Occipital lobe (tissue), 3 donors: ENCODE data around the gene ZG16B. TPM values are rescaled to one million over a fixed set of nuclear protein-coding genes. Genes with fewer than 3 reads are reported as not detected.

Experiments
- DNase-seq: peaks from one replicate; lab custom pipeline; 2025; lab: John Stamatoyannopoulos, UW
- small RNA-seq: library from RNA; depleted of rRNA; stranded (forward); fragments of <200 nt; gene quantifications from one replicate; pipeline ENCODE3, GENCODE V24; 2014
- total RNA-seq: library from RNA; depleted of rRNA; stranded (reverse); fragments of >200 nt; gene quantifications from one replicate; pipeline ENCODE4 v1.2.3, GENCODE V29; 2014

The ZG16B gene
- total RNA-seq, 1 donor from 2014 or later = 0.47 TPM

DNA sequence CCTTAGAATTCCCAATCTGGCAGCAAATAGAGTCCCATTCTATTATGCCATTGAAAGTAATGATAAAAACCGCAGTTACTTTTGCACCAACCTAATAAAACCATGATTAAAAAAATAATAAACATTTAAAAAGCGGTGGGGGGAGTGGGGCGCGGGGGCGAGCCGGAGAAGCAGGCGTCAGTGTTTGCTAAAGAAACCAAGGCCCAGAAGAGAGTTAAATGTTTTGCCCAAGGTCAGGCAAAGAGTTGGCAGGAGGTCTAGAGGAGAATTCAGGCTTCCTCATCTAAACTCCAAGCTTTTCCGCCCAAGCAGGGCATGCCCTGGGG is 37.5 kb downstream of the ZG16B start:
- no peak for DNase-seq

DNA sequence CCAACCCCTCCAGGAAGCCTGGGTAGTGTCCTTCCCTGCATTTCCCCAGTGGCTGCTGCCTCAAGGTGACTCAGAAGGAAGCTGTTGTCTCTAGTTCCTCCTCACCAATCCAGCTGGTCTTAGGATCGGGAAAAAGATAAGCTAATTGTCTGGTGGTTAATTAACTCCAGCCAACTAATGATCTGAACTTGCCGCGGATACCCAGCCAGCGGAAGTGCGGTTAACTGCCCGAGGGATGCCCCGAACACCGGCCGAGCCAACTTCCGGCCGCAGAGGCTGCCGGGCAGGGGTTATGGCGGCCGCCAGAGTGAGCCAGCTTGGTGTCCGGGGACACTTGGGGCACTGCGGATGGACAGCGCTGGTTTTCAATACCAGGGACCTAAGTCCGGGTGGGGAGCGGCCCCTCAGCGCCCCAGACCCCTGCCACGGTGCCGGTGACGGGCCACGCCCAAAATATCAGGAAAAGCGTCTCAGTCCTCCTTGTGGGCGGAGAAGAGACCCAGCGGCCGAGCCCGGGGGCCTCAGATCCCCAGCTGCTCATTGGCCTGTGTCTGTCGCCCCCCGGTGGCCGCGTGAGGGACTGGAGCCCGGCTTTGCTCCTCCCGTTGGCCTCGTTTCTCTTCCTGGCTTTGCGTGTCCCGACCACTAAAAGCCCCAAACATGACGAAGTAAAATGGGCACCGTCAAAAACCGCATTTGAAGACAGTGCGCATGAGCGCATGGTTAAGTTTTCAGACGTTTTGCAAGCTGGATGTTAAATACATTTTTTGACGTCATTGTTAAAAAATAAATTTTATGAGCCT is 38.1 kb downstream of the ZG16B start:
- DNase-seq = peak; percentile 93

DNA sequence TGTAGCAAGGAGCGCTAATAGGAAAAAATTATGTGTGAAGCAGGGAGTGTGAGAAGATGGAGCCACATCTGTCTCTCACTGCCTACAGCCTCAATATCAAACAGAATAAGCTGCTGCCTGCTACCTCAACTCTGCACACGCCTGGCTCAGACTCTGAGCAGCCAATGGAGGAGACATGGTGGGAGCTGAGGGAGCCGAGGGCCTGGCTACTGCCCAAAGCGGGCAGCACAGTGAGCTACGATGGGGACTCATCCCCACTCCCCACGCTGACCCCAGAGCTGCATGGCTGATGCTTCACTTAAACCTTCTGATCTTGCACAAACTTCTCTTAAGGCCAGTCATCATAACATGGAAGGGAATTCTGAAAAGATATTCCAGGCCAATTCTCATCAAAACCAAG is 41.8 kb downstream of the ZG16B start:
- no peak for DNase-seq

DNA sequence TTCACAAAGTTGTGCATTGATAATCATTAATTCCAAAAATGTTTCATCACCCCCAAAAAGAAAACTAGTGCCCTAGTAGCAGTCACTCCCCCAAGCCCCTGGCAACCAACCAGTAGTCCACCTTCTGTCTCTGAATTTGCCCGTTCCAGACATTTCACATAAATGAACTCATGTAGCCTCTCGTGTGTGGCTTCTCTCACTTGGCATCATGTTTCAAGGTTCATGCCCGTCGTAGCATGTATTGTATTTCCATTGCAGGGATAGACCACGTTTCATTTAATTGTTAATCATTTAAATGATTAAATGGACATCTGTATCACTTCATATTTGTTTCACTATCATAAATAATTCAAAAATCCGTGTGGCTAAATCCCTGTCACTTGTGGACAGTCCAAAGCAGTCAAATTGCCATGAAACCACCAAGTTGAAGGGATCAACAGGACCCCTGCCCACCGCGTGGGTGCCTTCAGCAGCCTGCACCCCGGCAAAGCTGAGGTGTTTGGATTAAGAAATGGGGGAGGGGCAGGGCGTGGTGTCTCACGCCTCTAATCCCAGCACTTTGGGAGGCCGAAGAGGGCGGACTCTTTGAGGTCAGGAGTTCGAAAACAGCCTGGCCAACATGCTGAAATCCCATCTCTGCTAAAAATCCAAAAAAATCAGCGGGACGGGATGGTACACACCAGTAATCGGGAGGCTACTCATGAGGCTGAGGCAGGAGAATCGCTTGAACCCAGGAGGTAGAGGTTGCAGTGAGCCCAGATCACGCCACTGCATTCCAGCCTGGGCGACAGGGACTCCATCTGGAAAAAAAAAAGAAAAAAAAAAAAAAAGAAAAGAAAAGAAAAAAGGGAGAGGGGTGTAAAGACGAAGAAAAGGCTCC is 44.2 kb downstream of the ZG16B start:
- no peak for DNase-seq

GRCh38 chr16:2874912-2875362 is 44.8 kb downstream of the ZG16B start:
- peak; percentile 35 for DNase-seq

DNA sequence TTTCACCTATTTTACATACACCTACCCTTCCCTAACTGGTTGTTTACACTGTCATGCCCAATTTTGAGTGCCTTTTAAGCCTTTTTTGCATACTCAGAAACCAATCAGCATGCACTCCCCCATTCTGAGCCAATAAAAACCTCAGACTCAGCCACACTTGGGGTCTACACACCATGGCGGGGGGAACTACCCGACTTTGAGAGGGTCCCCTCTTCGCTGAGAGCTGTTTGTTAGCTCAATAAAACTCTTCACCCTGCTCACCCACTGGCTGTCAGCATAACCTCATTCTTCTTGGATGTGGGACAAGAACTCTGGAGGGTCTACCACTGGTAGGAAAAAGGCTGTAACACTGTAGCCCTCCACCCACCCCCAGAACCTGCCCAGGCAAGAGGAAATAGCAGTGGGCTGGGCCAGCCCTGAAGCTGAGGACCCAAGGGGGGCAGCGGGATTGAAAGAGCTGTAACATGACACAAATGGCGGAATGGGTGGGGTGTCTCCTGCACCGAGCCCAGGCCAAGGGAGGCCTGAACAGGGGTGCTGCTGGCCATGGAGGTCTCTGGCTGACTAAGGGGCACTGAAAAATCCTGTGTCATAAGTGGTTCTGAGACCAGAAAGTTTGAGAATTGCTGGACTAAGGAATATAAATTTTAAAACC is 49.9 kb downstream of the ZG16B start:
- DNase-seq = no peak

Small RNA genes lying within 50 kb of the gene (small RNA-seq; reads per million reads assigned to genes)
- gene SNORA3C = not detected

Other genes with a start within 250 kb of the ZG16B start
- gene KCTD5, start 147.8 kb upstream of the ZG16B start, total RNA-seq = 20.9 TPM
- 1.6 TPM for gene PRSS27, start 110.1 kb upstream of the ZG16B start, total RNA-seq
- 41.0 TPM for gene SRRM2, start 77.7 kb upstream of the ZG16B start, total RNA-seq
- 84.1 TPM for gene ELOB, start 53.0 kb upstream of the ZG16B start, total RNA-seq
- gene PRSS33, start 42.7 kb upstream of the ZG16B start, total RNA-seq = not detected
- gene PRSS41, start 31.8 kb upstream of the ZG16B start, total RNA-seq = not detected
- not detected for gene PRSS21, start 13.1 kb upstream of the ZG16B start, total RNA-seq
- not detected for gene PRSS22, start 27.9 kb downstream of the ZG16B start, total RNA-seq
- 43.8 TPM for gene FLYWCH2, start 52.9 kb downstream of the ZG16B start, total RNA-seq
- gene FLYWCH1, start 81.6 kb downstream of the ZG16B start, total RNA-seq = 20.7 TPM
- not detected for gene KREMEN2, start 134.0 kb downstream of the ZG16B start, total RNA-seq
- 19.7 TPM for gene PAQR4, start 139.0 kb downstream of the ZG16B start, total RNA-seq
- 3.0 TPM for gene PKMYT1, start 150.1 kb downstream of the ZG16B start, total RNA-seq
- not detected for gene CLDN9, start 182.6 kb downstream of the ZG16B start, total RNA-seq
- gene CLDN6, start 187.9 kb downstream of the ZG16B start, total RNA-seq = not detected
- gene TNFRSF12A, start 190.1 kb downstream of the ZG16B start, total RNA-seq = 2.0 TPM
- 15.1 TPM for gene HCFC1R1, start 193.6 kb downstream of the ZG16B start, total RNA-seq
- 5.8 TPM for gene THOC6, start 193.7 kb downstream of the ZG16B start, total RNA-seq
- gene BICDL2, start 206.6 kb downstream of the ZG16B start, total RNA-seq = not detected
- 0.62 TPM for gene MMP25, start 216.3 kb downstream of the ZG16B start, total RNA-seq
- 1.1 TPM for gene IL32, start 235.3 kb downstream of the ZG16B start, total RNA-seq